Adrenal gland (tissue), 5 donors: Measurements from ENCODE around the gene ODAD2.

ENCODE experiments used
- POLR2A ChIP-seq, 2 donors: fragments of 450-650 bp; IDR thresholded peaks; one replicate each; pipeline ENCODE4 v1.6.1; 2017; ENCODE audit warnings: antibody characterized with exemption in 2 of 2, mild to moderate bottlenecking in 2 of 2, moderate library complexity in 1 of 2
- TF ChIP-seq, protein P1 (sequence below), 6 experiments: fragments of 450-650 bp in 4 of 6; fragments of 200-600 bp in 2 of 6; sonication (generic) in 1 of 6; IDR thresholded peaks; 1 replicate in 5 of 6; 2 replicates in 1 of 6; pipeline versions ENCODE4 v1.5.1 to v1.8.0; 2016 to 2021; ENCODE audit warnings: antibody characterized with exemption in 6 of 6, mild to moderate bottlenecking in 2 of 6, moderate library complexity in 1 of 6
- donor health status: DM: no; HTN: no; CAD: no.

DNA sequence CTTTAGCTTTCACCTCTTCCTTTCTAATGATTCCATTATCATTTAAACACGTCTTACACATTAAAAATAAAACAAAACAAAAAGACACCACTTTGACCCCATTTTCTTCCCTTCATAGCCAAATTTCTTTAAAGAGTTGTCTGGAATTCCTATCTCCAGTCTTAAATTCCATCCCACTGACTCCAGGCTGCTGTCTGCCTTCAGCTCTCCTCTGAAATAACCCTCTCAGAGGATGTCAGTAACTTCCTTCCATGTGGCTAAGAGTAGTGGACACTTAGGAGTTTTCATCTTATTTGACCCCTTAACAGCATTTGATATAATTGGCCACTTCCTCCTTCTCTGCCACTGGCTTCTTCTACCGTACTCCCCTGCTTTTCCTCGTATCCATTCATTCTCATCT lies 183.6 kb downstream of the ODAD2 start:
- TF ChIP-seq, protein P1, sequence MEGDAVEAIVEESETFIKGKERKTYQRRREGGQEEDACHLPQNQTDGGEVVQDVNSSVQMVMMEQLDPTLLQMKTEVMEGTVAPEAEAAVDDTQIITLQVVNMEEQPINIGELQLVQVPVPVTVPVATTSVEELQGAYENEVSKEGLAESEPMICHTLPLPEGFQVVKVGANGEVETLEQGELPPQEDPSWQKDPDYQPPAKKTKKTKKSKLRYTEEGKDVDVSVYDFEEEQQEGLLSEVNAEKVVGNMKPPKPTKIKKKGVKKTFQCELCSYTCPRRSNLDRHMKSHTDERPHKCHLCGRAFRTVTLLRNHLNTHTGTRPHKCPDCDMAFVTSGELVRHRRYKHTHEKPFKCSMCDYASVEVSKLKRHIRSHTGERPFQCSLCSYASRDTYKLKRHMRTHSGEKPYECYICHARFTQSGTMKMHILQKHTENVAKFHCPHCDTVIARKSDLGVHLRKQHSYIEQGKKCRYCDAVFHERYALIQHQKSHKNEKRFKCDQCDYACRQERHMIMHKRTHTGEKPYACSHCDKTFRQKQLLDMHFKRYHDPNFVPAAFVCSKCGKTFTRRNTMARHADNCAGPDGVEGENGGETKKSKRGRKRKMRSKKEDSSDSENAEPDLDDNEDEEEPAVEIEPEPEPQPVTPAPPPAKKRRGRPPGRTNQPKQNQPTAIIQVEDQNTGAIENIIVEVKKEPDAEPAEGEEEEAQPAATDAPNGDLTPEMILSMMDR (IDR thresholded peaks at IDR 0.05): no peak
- no peak for TF ChIP-seq POLR2A (IDR thresholded peaks at IDR 0.05)
